HUES64 (cell line): ENCODE measurements around the gene ENPP7.

Experiments
- H3K27ac ChIP-seq: 2 replicates; pipeline ENCODE4 v1.7.0; 2013; ENCODE audit warnings: low read depth, low read length, inconsistent platforms
- H3K27me3 ChIP-seq: 2 replicates; pipeline ENCODE4 v1.6.1; 2013; ENCODE audit warnings: mild to moderate bottlenecking, low read length; ENCODE audit not compliant: insufficient read depth
- H3K36me3 ChIP-seq: 2 replicates; pipeline ENCODE4 v1.6.1; 2013; ENCODE audit warnings: mild to moderate bottlenecking, low read length; ENCODE audit not compliant: insufficient read depth
- H3K4me1 ChIP-seq: 2 replicates; pipeline ENCODE4 v1.6.1; 2013; ENCODE audit warnings: mild to moderate bottlenecking, low read length, moderate library complexity; ENCODE audit not compliant: insufficient read depth
- H3K4me3 ChIP-seq: 2 replicates; pipeline ENCODE4 v1.5.1; 2013; ENCODE audit warnings: mild to moderate bottlenecking, low read length, moderate library complexity
- H3K9ac ChIP-seq: 2 replicates; pipeline ENCODE4 v1.6.1; 2013; ENCODE audit warnings: mild to moderate bottlenecking, low read depth, low read length
- H3K9me3 ChIP-seq: 2 replicates; pipeline ENCODE4 v1.6.1; 2013; ENCODE audit warnings: low read depth, low read length; ENCODE audit not compliant: insufficient read depth
- WGBS: fragments of 150-250, 120-280 bp; methylation state at CpG from one replicate; pipeline ENCODE4 v1.1.7; 2013; ENCODE audit warnings: missing lambda C conversion rate; 5-methylcytosine and 5-hydroxymethylcytosine counted together

The ENPP7 gene

DNA sequence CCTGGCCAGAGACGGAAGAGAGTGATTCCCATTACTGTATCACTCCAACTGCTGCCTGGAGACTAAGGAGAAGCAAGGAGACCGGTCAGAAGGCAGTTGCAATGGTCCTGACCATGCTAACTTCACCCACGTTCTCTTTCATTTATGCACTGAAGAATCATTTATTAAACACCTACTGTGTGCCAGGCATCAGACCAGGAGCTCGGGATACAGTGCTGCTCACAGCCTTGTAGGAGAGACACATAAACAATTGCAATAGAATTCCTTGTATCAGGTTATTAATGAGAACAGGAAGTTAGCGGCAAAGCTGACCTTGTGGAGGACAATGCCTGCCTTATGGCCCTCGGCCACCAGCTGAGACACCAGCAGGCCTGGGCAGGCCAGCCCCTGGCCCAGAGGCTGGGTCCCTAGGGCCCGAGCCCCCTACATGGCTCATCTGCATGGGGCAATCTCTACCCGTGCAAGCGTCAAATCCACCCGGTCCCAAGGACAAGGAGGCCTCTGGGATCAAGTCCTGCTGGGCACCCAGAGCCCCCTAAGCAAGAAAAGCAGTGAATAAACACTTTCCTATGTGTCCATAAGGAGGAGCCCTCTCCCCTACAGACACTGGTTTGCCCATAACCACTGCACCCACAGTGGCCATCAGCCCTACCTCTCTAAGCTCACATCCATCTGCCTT, 8.6 kb upstream of the ENPP7 start:
- H3K9ac ChIP-seq = no peak overlapping the region
- 77% methylated on average over 10 of the region's 10 CpGs for WGBS
- H3K4me3 ChIP-seq = no peak overlapping the region
- H3K27ac ChIP-seq = no peak overlapping the region
- no peaks in the 10 kb centered on the region for H3K36me3 ChIP-seq
- H3K27me3 ChIP-seq = no peaks in the 10 kb centered on the region
- H3K4me1 ChIP-seq = no peaks in the 10 kb centered on the region
- no peaks in the 10 kb centered on the region for H3K9me3 ChIP-seq

- H3K27ac ChIP-seq = no peak overlapping the region
- no peaks in the 10 kb centered on the region for H3K36me3 ChIP-seq
- H3K9me3 ChIP-seq = no peaks in the 10 kb centered on the region
- H3K4me1 ChIP-seq = no peaks in the 10 kb centered on the region
- WGBS = 92% methylated on average over 10 of the region's 10 CpGs
- no peak overlapping the region for H3K4me3 ChIP-seq
- no peak overlapping the region for H3K9ac ChIP-seq
- H3K27me3 ChIP-seq = no peaks in the 10 kb centered on the region
Observed at GRCh38 chr17:79722787-79723186, 8.0 kb upstream of the ENPP7 start.

DNA sequence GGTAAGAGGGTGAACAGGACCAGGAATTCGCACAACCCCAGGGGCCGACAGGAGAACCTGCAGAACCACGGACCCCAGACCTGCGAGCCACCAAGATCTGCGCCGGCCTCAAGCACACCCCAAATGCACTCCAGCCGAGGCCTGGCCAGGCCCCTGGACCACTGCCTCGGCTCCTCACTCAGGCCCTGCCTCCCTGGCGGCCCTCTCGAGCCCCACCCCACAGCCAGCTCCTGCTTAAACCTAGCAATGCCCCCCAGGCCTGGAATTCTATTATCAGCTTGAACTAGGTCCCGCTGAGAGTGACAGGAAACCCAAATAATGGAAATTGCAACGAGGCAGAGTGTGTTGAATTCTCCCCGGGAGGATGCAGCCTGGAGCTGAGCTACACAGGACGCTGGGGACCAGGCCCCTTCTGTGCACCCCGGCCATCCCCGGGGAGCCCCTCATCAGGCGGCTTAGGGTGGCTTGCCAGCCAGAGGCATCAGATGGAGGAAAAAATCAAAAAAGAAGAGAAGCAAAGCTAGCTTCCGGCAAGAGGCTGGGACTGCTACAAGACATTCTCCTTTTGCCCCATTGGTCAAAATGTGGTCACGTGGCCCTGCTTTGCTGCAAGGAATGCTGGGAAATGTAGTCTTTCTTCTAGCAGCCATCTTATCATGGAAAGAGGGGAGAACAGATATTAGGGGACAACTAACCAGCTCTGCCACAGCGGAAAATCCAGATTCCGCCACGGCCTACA, 2.4 kb upstream of the ENPP7 start:
- H3K36me3 ChIP-seq = no peaks in the 10 kb centered on the region
- no peaks in the 10 kb centered on the region for H3K27me3 ChIP-seq
- no peak overlapping the region for H3K27ac ChIP-seq
- H3K4me1 ChIP-seq = no peaks in the 10 kb centered on the region
- H3K9me3 ChIP-seq = no peaks in the 10 kb centered on the region
- WGBS = 60% methylated on average over 22 of the region's 22 CpGs
- H3K4me3 ChIP-seq = 0 out of 2 replicates have a peak overlapping the region, but pooled peaks have one; percentile 5
- no peak overlapping the region for H3K9ac ChIP-seq

DNA sequence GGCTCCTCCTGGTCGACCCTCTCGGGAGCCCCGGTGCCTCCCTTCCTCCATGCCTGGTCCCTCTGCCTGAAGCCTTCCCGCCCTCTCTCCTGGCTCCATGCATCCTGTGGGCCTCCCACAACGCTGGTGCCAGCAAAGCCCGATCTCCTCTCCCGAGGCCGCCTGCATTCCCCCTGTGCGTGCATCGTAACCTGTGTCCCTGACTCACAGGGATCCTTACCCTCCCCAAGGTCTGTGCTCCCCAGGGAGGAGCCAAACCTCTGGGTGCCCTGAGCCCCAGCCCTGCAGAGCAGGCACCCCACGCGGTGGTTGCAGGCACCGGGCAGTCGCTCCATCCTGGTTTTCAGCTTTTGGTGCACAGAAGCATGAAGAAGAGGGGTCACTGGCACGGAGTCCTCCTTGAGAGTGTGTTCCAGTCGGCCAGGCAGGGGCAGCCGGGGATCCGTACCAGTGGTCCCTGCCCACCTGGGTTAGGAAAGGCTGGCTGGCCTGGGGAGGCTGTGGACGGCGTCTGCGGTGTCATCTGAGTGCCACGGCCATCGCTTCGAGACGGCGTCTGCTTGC, 1.8 kb upstream of the ENPP7 start:
- Histone ChIP-seq H3K9me3 (no peaks in the 10 kb centered on the region), H3K4me3 (no peak overlapping the region), H3K4me1 (no peaks in the 10 kb centered on the region), H3K27me3 (no peaks in the 10 kb centered on the region), H3K36me3 (no peaks in the 10 kb centered on the region), H3K9ac (no peak overlapping the region), H3K27ac (no peak overlapping the region)
- 85% methylated on average over 26 of the region's 26 CpGs for WGBS

DNA sequence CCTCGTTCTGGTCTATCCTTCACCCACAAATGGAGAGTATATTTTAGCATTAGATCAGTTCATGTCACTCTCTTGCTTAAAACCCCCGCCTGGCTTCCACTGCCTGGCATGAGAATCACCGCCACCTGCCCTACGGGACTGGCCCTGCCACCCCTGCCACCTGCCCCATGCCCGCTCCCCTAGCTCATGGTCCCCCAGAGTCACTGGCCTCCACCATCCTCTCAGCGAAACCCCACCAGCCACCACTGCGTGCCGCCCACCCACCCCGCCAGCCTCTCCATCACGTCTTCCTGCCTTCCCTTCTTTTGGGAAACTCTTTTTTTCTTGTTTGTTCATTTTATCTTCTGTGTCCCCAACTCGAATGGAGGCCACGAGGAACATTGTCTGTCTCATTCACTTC, 982 bp upstream of the ENPP7 start:
- no peaks in the 10 kb centered on the region for H3K27me3 ChIP-seq
- H3K36me3 ChIP-seq = no peaks in the 10 kb centered on the region
- H3K4me3 ChIP-seq = no peak overlapping the region
- no peak overlapping the region for H3K9ac ChIP-seq
- no peaks in the 10 kb centered on the region for H3K9me3 ChIP-seq
- 95% methylated on average over 12 of the region's 12 CpGs for WGBS
- H3K4me1 ChIP-seq = no peaks in the 10 kb centered on the region
- no peak overlapping the region for H3K27ac ChIP-seq

GRCh38 chr17:79730437-79730768, 340 bp upstream of the ENPP7 start:
- H3K9me3 ChIP-seq = no peaks in the 10 kb centered on the region
- H3K9ac ChIP-seq = no peak overlapping the region
- H3K27me3 ChIP-seq = no peaks in the 10 kb centered on the region
- H3K36me3 ChIP-seq = no peaks in the 10 kb centered on the region
- 97% methylated on average over 5 of the region's 5 CpGs for WGBS
- no peak overlapping the region for H3K4me3 ChIP-seq
- no peaks in the 10 kb centered on the region for H3K4me1 ChIP-seq
- H3K27ac ChIP-seq = no peak overlapping the region

DNA sequence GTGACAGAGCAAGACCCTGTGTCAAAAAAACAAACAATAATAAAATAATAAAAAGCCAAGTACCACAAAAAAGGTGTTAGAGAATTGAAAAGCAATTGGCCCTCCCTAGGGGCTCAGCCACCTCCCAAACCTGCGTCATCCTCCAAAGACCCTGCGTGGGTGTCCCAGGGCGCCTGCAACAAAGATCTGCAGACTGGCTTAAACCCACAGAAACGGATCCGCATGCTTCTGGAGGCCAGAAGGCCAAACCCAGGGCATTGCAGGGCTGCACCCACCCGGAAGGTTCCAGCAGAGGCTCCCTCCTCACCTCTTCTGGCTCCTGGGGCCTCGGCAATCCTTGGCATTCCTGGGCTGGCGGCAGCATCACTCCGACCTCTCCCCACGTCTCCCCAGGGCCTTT, 1.5 kb downstream of the ENPP7 start:
- 86% methylated on average over 10 of the region's 10 CpGs for WGBS
- no peak overlapping the region for H3K4me3 ChIP-seq
- no peaks in the 10 kb centered on the region for H3K4me1 ChIP-seq

GRCh38 chr17:79732804-79733691, 2.3 kb downstream of the ENPP7 start:
- Histone ChIP-seq H3K27ac (no peak overlapping the region), H3K36me3 (no peaks in the 10 kb centered on the region), H3K27me3 (no peaks in the 10 kb centered on the region), H3K9me3 (no peaks in the 10 kb centered on the region), H3K4me1 (no peaks in the 10 kb centered on the region), H3K9ac (no peak overlapping the region), H3K4me3 (no peak overlapping the region)
- 89% methylated on average over 35 of the region's 35 CpGs for WGBS

More for the DNA sequence above, 1.5 kb downstream of the ENPP7 start:
- no peak overlapping the region for H3K9ac ChIP-seq
- H3K9me3 ChIP-seq = no peaks in the 10 kb centered on the region
- no peaks in the 10 kb centered on the region for H3K27me3 ChIP-seq
- H3K27ac ChIP-seq = no peak overlapping the region
- H3K36me3 ChIP-seq = no peaks in the 10 kb centered on the region

DNA sequence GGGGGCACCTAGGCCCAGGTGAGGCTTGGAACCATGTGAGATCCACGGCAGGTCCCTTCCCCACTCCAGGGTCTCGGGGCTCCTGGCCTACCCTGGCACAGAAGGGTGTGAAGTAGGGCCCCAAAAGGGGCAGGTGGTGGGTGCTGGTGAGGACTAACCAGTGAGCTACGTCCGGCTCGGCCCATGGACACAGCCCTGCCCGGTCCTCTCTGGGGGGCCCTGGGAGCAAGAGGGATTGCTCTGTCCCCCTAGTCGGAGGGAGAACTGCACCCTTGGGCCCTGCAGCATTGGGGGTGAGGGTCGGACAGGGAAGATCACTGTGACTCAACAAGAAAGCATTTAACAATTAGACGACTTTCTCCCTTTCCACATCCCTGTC, 2.9 kb downstream of the ENPP7 start:
- no peaks in the 10 kb centered on the region for H3K9me3 ChIP-seq
- H3K4me3 ChIP-seq = no peak overlapping the region
- no peaks in the 10 kb centered on the region for H3K4me1 ChIP-seq
- no peaks in the 10 kb centered on the region for H3K36me3 ChIP-seq
- 92% methylated on average over 9 of the region's 9 CpGs for WGBS
- H3K27ac ChIP-seq = no peak overlapping the region
- H3K27me3 ChIP-seq = no peaks in the 10 kb centered on the region
- H3K9ac ChIP-seq = no peak overlapping the region

DNA sequence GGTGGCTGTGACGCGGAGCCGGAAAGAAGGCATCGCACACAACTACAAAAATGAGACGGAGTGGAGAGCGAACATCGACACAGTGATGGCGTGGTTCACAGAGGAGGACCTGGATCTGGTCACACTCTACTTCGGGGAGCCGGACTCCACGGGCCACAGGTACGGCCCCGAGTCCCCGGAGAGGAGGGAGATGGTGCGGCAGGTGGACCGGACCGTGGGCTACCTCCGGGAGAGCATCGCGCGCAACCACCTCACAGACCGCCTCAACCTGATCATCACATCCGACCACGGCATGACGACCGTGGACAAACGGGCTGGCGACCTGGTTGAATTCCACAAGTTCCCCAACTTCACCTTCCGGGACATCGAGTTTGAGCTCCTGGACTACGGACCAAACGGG, 4.4 kb downstream of the ENPP7 start:
- peaks cover 4% of the 10 kb centered on the region for H3K27me3 ChIP-seq
- H3K4me3 ChIP-seq = no peak overlapping the region
- H3K4me1 ChIP-seq = no peaks in the 10 kb centered on the region
- H3K27ac ChIP-seq = no peak overlapping the region
- H3K9ac ChIP-seq = no peak overlapping the region
- WGBS = 96% methylated on average over 32 of the region's 32 CpGs
- H3K36me3 ChIP-seq = no peaks in the 10 kb centered on the region
- H3K9me3 ChIP-seq = no peaks in the 10 kb centered on the region
